ENCODE data around the gene MED8.

DNA sequence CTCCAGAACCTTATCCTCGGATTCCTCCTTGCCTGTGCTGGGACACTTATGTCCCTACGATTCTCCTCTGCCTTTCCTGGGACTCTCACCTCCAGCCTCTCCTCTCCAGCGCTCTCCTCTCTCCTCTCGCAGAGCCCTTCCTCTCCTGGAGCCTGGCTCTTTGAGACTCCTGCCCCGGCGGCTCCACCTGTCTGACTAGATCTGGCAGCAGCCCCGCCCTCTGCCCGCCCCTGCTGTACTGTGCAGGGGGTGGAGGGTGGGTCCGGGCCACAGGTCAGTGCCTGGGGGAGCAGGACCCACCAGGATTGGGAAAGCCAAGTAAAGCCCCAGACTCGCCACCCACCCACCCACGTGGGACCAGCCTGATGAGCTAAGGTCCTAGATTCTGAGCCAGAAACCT is 23.4 kb downstream of the MED8 start:
- TF ChIP-seq EZH2 (IDR thresholded peaks at IDR 0.05) (no peak), EZH2phosphoT487 (IDR thresholded peaks at IDR 0.05) (no peak)

All from neural progenitor cell (in vitro differentiated cells).